ENCODE results near the gene DHRS7C. TPM values are rescaled to one million over a fixed set of nuclear protein-coding genes. Genes with fewer than 3 reads are reported as not detected.

DHRS7C gene
- total and polyA plus RNA-seq, 8 donors, result not detected

DNA sequence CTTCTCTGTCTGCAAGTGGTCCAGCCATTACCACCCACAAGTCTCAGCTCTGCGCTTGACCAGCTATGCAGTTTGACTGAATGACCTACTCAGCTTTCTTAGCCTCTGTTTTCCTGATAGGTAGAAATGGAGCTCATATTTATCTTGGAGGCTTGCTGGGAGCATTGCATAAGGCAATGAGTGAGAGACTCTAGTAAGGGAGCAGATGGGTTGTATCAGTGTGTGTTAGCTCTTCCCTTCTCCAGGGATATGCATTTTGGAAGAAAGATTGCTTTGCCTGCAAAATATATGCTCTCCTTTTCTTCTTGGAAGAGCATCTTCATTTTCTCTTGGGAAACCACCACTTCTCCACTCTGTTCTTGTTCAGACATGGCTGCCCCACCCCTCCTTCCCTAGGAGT, 26.1 kb downstream of the DHRS7C start:
- H3K4me1 ChIP-seq, result no peaks in the 10 kb centered on the region
- intact Hi-C loops (cut with DNase I; ENCODE audit: low total_unique reads), result no loop called here
- TF ChIP-seq POLR2AphosphoS5 (IDR thresholded peaks at IDR 0.05), result no peak
- TF ChIP-seq, protein P1, sequence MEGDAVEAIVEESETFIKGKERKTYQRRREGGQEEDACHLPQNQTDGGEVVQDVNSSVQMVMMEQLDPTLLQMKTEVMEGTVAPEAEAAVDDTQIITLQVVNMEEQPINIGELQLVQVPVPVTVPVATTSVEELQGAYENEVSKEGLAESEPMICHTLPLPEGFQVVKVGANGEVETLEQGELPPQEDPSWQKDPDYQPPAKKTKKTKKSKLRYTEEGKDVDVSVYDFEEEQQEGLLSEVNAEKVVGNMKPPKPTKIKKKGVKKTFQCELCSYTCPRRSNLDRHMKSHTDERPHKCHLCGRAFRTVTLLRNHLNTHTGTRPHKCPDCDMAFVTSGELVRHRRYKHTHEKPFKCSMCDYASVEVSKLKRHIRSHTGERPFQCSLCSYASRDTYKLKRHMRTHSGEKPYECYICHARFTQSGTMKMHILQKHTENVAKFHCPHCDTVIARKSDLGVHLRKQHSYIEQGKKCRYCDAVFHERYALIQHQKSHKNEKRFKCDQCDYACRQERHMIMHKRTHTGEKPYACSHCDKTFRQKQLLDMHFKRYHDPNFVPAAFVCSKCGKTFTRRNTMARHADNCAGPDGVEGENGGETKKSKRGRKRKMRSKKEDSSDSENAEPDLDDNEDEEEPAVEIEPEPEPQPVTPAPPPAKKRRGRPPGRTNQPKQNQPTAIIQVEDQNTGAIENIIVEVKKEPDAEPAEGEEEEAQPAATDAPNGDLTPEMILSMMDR (IDR thresholded peaks at IDR 0.05), result no peak
- TF ChIP-seq POLR2A (IDR thresholded peaks at IDR 0.05), result no peak
- no peak for TF ChIP-seq EP300 (IDR thresholded peaks at IDR 0.05)
- peaks cover 0 to 26% (median 0%) of the 10 kb centered on the region in 3 donors for H3K27me3 ChIP-seq
- DNase-seq, result peak in 1 of 2 donors; percentile 20
- no peaks in the 10 kb centered on the region for H3K9me3 ChIP-seq
- H3K4me3 ChIP-seq, result no peak overlapping the region
- no peaks in the 10 kb centered on the region for H3K36me3 ChIP-seq
- no peak overlapping the region for H3K27ac ChIP-seq
- WGBS, 5 donors, result 89 to 100% (median 93%) methylated on average over 1 of the region's 1 CpG

DNA sequence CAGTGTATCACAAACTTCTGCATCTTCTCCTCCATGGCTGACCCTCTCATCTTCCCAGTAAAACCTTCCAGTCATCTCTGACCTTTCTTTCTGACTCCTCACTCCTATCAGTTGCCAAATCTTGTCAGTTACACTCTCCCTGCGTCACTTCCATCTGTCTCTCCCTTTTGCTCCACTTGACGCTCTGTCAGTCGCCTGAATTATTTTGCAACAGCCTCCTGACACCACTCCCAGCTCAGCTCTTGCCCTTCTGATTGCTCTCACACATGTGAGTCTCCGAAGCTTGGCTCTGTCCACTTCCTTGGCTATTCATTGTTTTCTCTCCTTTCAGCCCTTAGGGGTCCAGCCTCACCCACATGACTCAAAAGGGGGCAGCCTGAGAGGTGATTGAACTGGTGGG, 27.7 kb downstream of the DHRS7C start:
- no peaks in the 10 kb centered on the region for H3K36me3 ChIP-seq
- H3K27ac ChIP-seq, result no peak overlapping the region
- no peaks in the 10 kb centered on the region for H3K4me1 ChIP-seq
- H3K4me3 ChIP-seq, result no peak overlapping the region
- WGBS, 5 donors, result 46 to 53% (median 46%) methylated on average over 4 of the region's 4 CpGs
- intact Hi-C loops (cut with DNase I; ENCODE audit: low total_unique reads), result no loop called here
- DNase-seq, result no peak
- H3K27me3 ChIP-seq, result peaks cover 0 to 20% (median 0%) of the 10 kb centered on the region in 3 donors
- H3K9me3 ChIP-seq, result no peaks in the 10 kb centered on the region
- TF ChIP-seq EP300 (IDR thresholded peaks at IDR 0.05) (no peak), POLR2A (IDR thresholded peaks at IDR 0.05) (no peak), POLR2AphosphoS5 (IDR thresholded peaks at IDR 0.05) (no peak)
- TF ChIP-seq, protein P1 (IDR thresholded peaks at IDR 0.05), result no peak

DNA sequence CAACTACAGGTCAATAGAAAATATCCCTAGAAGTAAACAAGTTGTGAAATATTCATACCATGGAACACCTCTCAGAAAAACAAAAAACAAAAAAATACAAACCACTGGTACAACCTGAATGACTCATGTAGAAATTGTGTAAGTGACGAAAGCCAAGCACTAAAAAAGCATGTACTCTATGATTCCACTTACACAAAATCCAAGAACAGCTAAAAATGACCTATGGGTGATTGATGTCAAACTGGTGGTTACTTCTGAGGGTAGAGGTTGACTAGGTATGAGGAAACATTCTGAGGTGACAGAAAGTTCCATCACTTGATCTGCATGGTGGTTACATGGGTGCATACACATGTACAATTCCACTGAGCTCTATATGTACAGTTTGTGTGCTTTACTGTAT, 31.1 kb downstream of the DHRS7C start:
- H3K4me3 ChIP-seq, result no peak overlapping the region
- intact Hi-C loops (cut with DNase I; ENCODE audit: low total_unique reads), result no loop called here
- H3K27ac ChIP-seq, result no peak overlapping the region
- 71 to 88% (median 79%) methylated on average over 1 of the region's 1 CpG for WGBS, 5 donors
- H3K36me3 ChIP-seq, result no peaks in the 10 kb centered on the region
- peaks cover 0 to 5% (median 0%) of the 10 kb centered on the region in 3 donors for H3K27me3 ChIP-seq
- DNase-seq, result no peak
- H3K4me1 ChIP-seq, result no peaks in the 10 kb centered on the region
- H3K9me3 ChIP-seq, result no peaks in the 10 kb centered on the region
- TF ChIP-seq POLR2AphosphoS5 (IDR thresholded peaks at IDR 0.05), result no peak
- TF ChIP-seq, protein P1 (IDR thresholded peaks at IDR 0.05), result no peak
- no peak for TF ChIP-seq EP300 (IDR thresholded peaks at IDR 0.05)
- no peak for TF ChIP-seq POLR2A (IDR thresholded peaks at IDR 0.05)

DNA sequence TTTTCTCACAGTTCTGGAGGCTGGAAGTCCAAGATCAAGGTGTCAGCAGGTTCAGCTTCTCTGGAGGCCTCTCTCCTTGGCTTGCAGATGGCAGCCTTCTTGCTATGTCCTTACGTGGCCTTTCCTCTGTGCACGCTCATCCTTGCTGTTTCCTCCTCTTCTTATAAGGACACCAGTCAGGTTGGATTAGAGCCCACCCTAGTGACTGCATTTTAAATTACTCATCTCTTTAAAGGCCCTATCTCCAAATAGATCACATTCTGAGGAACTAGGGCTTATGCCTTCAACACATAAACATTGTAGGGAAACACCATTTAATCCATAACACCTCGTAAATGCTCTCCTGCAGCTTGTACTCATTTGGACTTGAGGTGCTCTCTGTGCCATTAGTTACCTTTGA, 36.3 kb downstream of the DHRS7C start:
- no peak overlapping the region for H3K4me3 ChIP-seq
- no peaks in the 10 kb centered on the region for H3K36me3 ChIP-seq
- intact Hi-C loops (cut with DNase I; ENCODE audit: low total_unique reads), result no loop called here
- H3K27ac ChIP-seq, result no peak overlapping the region
- H3K4me1 ChIP-seq, result no peaks in the 10 kb centered on the region
- no peak for TF ChIP-seq POLR2AphosphoS5 (IDR thresholded peaks at IDR 0.05)
- TF ChIP-seq, protein P1 (IDR thresholded peaks at IDR 0.05), result no peak
- TF ChIP-seq POLR2A (IDR thresholded peaks at IDR 0.05), result no peak
- TF ChIP-seq EP300 (IDR thresholded peaks at IDR 0.05), result no peak
- no peak for DNase-seq
- peaks cover 0 to 5% (median 2%) of the 10 kb centered on the region in 4 donors for H3K9me3 ChIP-seq
- H3K27me3 ChIP-seq, result peaks cover 0 to 14% (median 0%) of the 10 kb centered on the region in 3 donors
- WGBS, 5 donors, result 67 to 85% (median 71%) methylated on average over 3 of the region's 3 CpGs

Measured in stomach (tissue), 9 donors.